NOMO-1 treated with dmso at 0.1 percent for 144 hours (cell line): ENCODE data around the gene MYO1H.

ENCODE experiments used
- DNase-seq: peaks from one replicate; lab custom pipeline; 2025; ENCODE audit not compliant: unreplicated experiment; lab: John Stamatoyannopoulos, UW

MYO1H gene

GRCh38 chr12:109445191-109445609 lies 97.5 kb downstream of the MYO1H start:
- DNase-seq = no peak

- DNase-seq = no peak
Observed at GRCh38 chr12:109446869-109447268, 99.2 kb downstream of the MYO1H start.

GRCh38 chr12:109447482-109447881 lies 99.8 kb downstream of the MYO1H start:
- no peak for DNase-seq

GRCh38 chr12:109448272-109448671 lies 100.6 kb downstream of the MYO1H start:
- DNase-seq = no peak

- no peak for DNase-seq
Observed at GRCh38 chr12:109448707-109449390, 101.1 kb downstream of the MYO1H start.

- DNase-seq = no peak
Observed at GRCh38 chr12:109449845-109450532, 102.3 kb downstream of the MYO1H start.

GRCh38 chr12:109450980-109451379 lies 103.3 kb downstream of the MYO1H start:
- DNase-seq = no peak

- DNase-seq = no peak
Observed at GRCh38 chr12:109451400-109451799, 103.7 kb downstream of the MYO1H start.

- no peak for DNase-seq
Observed at GRCh38 chr12:109452489-109452888, 104.8 kb downstream of the MYO1H start.

GRCh38 chr12:109455706-109456105 lies 108.0 kb downstream of the MYO1H start:
- DNase-seq = no peak

GRCh38 chr12:109458086-109458485 lies 110.4 kb downstream of the MYO1H start:
- no peak for DNase-seq

- DNase-seq = no peak
Observed at GRCh38 chr12:109458771-109459208, 111.1 kb downstream of the MYO1H start.

- DNase-seq = no peak
Observed at GRCh38 chr12:109459247-109459646, 111.5 kb downstream of the MYO1H start.

- DNase-seq = no peak
Observed at GRCh38 chr12:109460538-109460937, 112.8 kb downstream of the MYO1H start.

- peak; percentile 15 for DNase-seq
Observed at GRCh38 chr12:109461049-109461845, 113.5 kb downstream of the MYO1H start.

- DNase-seq = no peak
Observed at GRCh38 chr12:109461846-109462756, 114.4 kb downstream of the MYO1H start.

GRCh38 chr12:109462868-109463692 lies 115.4 kb downstream of the MYO1H start:
- peak; percentile 29 for DNase-seq

GRCh38 chr12:109463756-109464155 lies 116.1 kb downstream of the MYO1H start:
- no peak for DNase-seq

GRCh38 chr12:109464642-109465351 lies 117.1 kb downstream of the MYO1H start:
- DNase-seq = no peak
